ENCODE measurements around the gene EHMT1. TPM values are rescaled to one million over a fixed set of nuclear protein-coding genes. Genes with fewer than 3 reads are reported as not detected.

The EHMT1 gene
- total and polyA plus RNA-seq, 2 donors (not counting 1 experiment from before 2014, with no cell fraction given), result 101 to 394 TPM

DNA sequence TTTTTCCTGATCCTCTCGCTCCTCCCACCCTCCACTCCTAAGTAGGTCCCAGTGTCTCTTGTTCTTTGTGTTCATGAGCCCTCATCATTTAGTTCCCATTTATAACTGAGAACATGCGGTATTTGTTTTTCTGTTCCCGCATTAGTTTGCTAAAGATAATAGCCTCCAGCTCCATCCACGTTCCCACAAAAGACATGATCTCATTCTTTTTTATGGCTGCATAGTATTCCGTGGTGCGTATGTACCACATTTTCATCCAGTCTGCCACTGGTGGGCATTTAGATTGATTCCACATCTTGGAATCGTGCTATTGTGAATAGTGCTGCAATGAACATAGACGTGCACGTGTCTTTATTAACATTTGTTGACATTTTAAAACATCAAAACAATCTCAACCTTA lies 224.6 kb downstream of the EHMT1 start:
- CTCF ChIA-PET, result no interaction called here
- Mint-ChIP-seq H3K27ac (no peak overlapping the region), H3K4me1 (no peaks in the 10 kb centered on the region), H3K27me3 (no peaks in the 10 kb centered on the region), H3K4me3 (no peak overlapping the region), H3K9me3 (ENCODE audit: insufficient read depth) (peaks cover 6% of the 10 kb centered on the region)
- DNase-seq, result no peak
- no peak overlapping the region for H3K4me2 ChIP-seq (replicated peaks; ENCODE audit: low read depth, low read length, poor library complexity, severe bottlenecking)
- H3K27ac ChIP-seq (ENCODE audit: low read length in 2 of 2), result no peak overlapping the region
- H3K79me2 ChIP-seq (ENCODE audit: control insufficient read depth, insufficient read depth, low read length), result no peaks in the 10 kb centered on the region
- intact Hi-C loops (cut with micrococcal nuclease), result no loop called here
- no peaks in the 10 kb centered on the region for H3K4me1 ChIP-seq (ENCODE audit: control insufficient read depth in 2 of 2, insufficient read depth in 2 of 2, low read length in 2 of 2)
- H3K9me3 ChIP-seq (ENCODE audit: control extremely low read depth in 1 of 3, control insufficient read depth in 2 of 3, insufficient read depth in 1 of 3, low read length in 2 of 3), result peaks cover 0 to 12% (median 3%) of the 10 kb centered on the region in 3 donors
- POLR2A ChIA-PET, result no interaction called here
- TF ChIP-seq EZH2 (IDR thresholded peaks at IDR 0.05; ENCODE audit: borderline replicate concordance, insufficient read depth, low read depth, low read length, poor library complexity, severe bottlenecking), result no peak
- TF ChIP-seq, protein P1, sequence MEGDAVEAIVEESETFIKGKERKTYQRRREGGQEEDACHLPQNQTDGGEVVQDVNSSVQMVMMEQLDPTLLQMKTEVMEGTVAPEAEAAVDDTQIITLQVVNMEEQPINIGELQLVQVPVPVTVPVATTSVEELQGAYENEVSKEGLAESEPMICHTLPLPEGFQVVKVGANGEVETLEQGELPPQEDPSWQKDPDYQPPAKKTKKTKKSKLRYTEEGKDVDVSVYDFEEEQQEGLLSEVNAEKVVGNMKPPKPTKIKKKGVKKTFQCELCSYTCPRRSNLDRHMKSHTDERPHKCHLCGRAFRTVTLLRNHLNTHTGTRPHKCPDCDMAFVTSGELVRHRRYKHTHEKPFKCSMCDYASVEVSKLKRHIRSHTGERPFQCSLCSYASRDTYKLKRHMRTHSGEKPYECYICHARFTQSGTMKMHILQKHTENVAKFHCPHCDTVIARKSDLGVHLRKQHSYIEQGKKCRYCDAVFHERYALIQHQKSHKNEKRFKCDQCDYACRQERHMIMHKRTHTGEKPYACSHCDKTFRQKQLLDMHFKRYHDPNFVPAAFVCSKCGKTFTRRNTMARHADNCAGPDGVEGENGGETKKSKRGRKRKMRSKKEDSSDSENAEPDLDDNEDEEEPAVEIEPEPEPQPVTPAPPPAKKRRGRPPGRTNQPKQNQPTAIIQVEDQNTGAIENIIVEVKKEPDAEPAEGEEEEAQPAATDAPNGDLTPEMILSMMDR (IDR thresholded peaks at IDR 0.05), result no peak
- no peaks in the 10 kb centered on the region for H3K27me3 ChIP-seq (replicated peaks in 1 of 4; ENCODE audit: control extremely low read depth in 1 of 4, control insufficient read depth in 3 of 4, insufficient read depth in 4 of 4, low read length in 3 of 4)
- no peaks in the 10 kb centered on the region for H4K20me1 ChIP-seq (ENCODE audit: control insufficient read depth, insufficient read depth, low read length, poor library complexity, severe bottlenecking)
- H3K4me3 ChIP-seq (ENCODE audit: control extremely low read depth in 1 of 5, extremely low read depth in 1 of 5, insufficient read depth in 1 of 5, low read depth in 2 of 5, low read length in 4 of 5), result no peak overlapping the region
- WGBS (ENCODE audit: insufficient coverage), result 84% methylated on average over 9 of the region's 9 CpGs
- ATAC-seq (ENCODE audit: low read depth), result no peak
- H3K9ac ChIP-seq (ENCODE audit: low read length), result no peak overlapping the region
- H3K36me3 ChIP-seq (replicated peaks in 1 of 2; ENCODE audit: control extremely low read depth in 1 of 2, control insufficient read depth in 1 of 2, extremely low read depth in 1 of 2, insufficient read depth in 2 of 2, low read length in 1 of 2), result no peaks in the 10 kb centered on the region
- H2AFZ ChIP-seq (ENCODE audit: insufficient read depth, low read depth, low read length, poor library complexity, severe bottlenecking), result no peak overlapping the region

DNA sequence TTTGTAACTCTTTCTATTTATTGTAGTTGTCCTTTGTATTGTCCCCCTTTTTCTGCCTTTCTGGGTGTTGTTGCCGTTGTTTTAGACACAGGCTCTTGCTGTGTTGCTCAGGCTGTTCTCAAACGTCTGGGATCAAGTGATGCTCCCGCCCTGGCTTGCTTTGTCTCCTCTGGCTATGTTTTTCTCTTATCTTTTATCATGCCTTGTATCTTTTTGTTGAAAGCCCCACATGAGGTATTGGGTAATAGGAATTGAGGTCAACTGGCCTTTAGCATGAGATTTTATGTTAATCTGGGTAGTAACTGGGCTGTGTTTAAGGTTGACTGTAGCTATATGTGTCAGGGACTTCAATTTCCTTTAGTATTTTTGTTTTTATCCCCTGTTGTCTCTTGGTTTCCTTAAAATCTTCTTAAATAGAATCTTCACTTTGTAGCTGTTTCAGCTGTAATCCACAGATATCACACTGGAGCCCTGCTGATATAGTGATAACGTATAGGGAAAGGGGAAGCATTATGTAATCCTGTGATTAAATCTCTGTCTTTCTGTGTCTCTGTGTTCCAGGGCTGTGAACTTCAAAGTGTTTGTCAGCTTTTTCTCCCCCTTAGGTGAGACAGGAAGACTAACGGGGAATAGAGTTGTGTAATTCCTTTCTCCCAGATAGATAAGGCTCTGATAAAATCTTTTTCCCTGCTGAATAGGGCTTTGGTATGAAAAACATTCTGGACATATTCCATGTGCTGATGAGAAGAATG lies 232.9 kb downstream of the EHMT1 start:
- 80% methylated on average over 1 of the region's 5 CpGs for WGBS (ENCODE audit: insufficient coverage)
- Histone ChIP-seq H3K36me3 (replicated peaks in 1 of 2; ENCODE audit: control extremely low read depth in 1 of 2, control insufficient read depth in 1 of 2, extremely low read depth in 1 of 2, insufficient read depth in 2 of 2, low read length in 1 of 2) (no peaks in the 10 kb centered on the region), H3K9ac (ENCODE audit: low read length) (no peak overlapping the region), H3K27me3 (replicated peaks in 1 of 4; ENCODE audit: control extremely low read depth in 1 of 4, control insufficient read depth in 3 of 4, insufficient read depth in 4 of 4, low read length in 3 of 4) (no peaks in the 10 kb centered on the region), H2AFZ (ENCODE audit: insufficient read depth, low read depth, low read length, poor library complexity, severe bottlenecking) (no peak overlapping the region), H3K4me1 (ENCODE audit: control insufficient read depth in 2 of 2, insufficient read depth in 2 of 2, low read length in 2 of 2) (no peaks in the 10 kb centered on the region), H3K4me3 (ENCODE audit: control extremely low read depth in 1 of 5, extremely low read depth in 1 of 5, insufficient read depth in 1 of 5, low read depth in 2 of 5, low read length in 4 of 5) (no peak overlapping the region), H4K20me1 (ENCODE audit: control insufficient read depth, insufficient read depth, low read length, poor library complexity, severe bottlenecking) (no peaks in the 10 kb centered on the region), H3K9me3 (ENCODE audit: control extremely low read depth in 1 of 3, control insufficient read depth in 2 of 3, insufficient read depth in 1 of 3, low read length in 2 of 3) (peaks cover 0 to 29% (median 14%) of the 10 kb centered on the region in 3 donors), H3K27ac (ENCODE audit: low read length in 2 of 2) (no peak overlapping the region), H3K4me2 (replicated peaks; ENCODE audit: low read depth, low read length, poor library complexity, severe bottlenecking) (no peak overlapping the region), H3K79me2 (ENCODE audit: control insufficient read depth, insufficient read depth, low read length) (no peaks in the 10 kb centered on the region)
- Mint-ChIP-seq H3K4me1 (no peaks in the 10 kb centered on the region), H3K27ac (no peak overlapping the region), H3K9me3 (ENCODE audit: insufficient read depth) (peaks cover 13% of the 10 kb centered on the region), H3K27me3 (peaks cover 2% of the 10 kb centered on the region), H3K4me3 (no peak overlapping the region)
- ChIA-PET POLR2A (no interaction called here), CTCF (no interaction called here)
- no peak for TF ChIP-seq EZH2 (IDR thresholded peaks at IDR 0.05; ENCODE audit: borderline replicate concordance, insufficient read depth, low read depth, low read length, poor library complexity, severe bottlenecking)
- TF ChIP-seq, protein P1 (IDR thresholded peaks at IDR 0.05), result no peak
- no peak for DNase-seq
- intact Hi-C loops (cut with micrococcal nuclease), result no loop called here
- no peak for ATAC-seq (ENCODE audit: low read depth)
